GM19023 (cell line): Measurements from ENCODE around the gene HTATIP2.
"Not testable (repeated sequence)": the region's sequence is repeated elsewhere in the genome, so short reads cannot be mapped to it uniquely, and the experiment has no call there.

Experiments
- ATAC-seq: cut with Tn5 transposase; IDR thresholded peaks from one replicate; pipeline ENCODE4 v1.9.1; 2021; ENCODE audit warnings: mild to moderate bottlenecking, moderate library complexity; ENCODE audit not compliant: unreplicated experiment

Gene HTATIP2

GRCh38 chr11:20363500-20364340, at the start of gene HTATIP2:
TSS of gene HTATIP2 (plus strand) at chr11:20363714. CDS start at chr11:20364238, 524 bp downstream.
- peak; percentile 98 for ATAC-seq

- ATAC-seq, result no peak
Measured at GRCh38 chr11:20315800-20316199, 47.7 kb upstream of the HTATIP2 start.

- no peak for ATAC-seq
Measured at GRCh38 chr11:20321177-20321576, 42.3 kb upstream of the HTATIP2 start.

- no peak for ATAC-seq
Measured at GRCh38 chr11:20327377-20327935, 36.1 kb upstream of the HTATIP2 start.

GRCh38 chr11:20336056-20336455, 27.5 kb upstream of the HTATIP2 start:
- no peak for ATAC-seq

GRCh38 chr11:20337526-20338154, 25.9 kb upstream of the HTATIP2 start:
- ATAC-seq, result no peak

- ATAC-seq, result no peak
Measured at GRCh38 chr11:20342347-20343141, 21.0 kb upstream of the HTATIP2 start.

GRCh38 chr11:20351136-20351535, 12.4 kb upstream of the HTATIP2 start:
- no peak for ATAC-seq

GRCh38 chr11:20351751-20352262, 11.7 kb upstream of the HTATIP2 start:
- no peak for ATAC-seq

GRCh38 chr11:20353829-20354434, 9.6 kb upstream of the HTATIP2 start:
- ATAC-seq, result no peak

- no peak for ATAC-seq
Measured at GRCh38 chr11:20355221-20356219, 8.0 kb upstream of the HTATIP2 start.

GRCh38 chr11:20357150-20357549, 6.4 kb upstream of the HTATIP2 start:
- no peak for ATAC-seq

- ATAC-seq, result no peak
Measured at GRCh38 chr11:20360650-20361049, 2.9 kb upstream of the HTATIP2 start.

- no peak for ATAC-seq
Measured at GRCh38 chr11:20362481-20362880, 1.0 kb upstream of the HTATIP2 start.

- peak; percentile 22 for ATAC-seq
Measured at GRCh38 chr11:20363149-20363499, 390 bp upstream of the HTATIP2 start.

GRCh38 chr11:20364341-20364792, 853 bp downstream of the HTATIP2 start:
- ATAC-seq, result no peak

- ATAC-seq, result not testable (repeated sequence)
Measured at GRCh38 chr11:20365465-20365864, 2.0 kb downstream of the HTATIP2 start.

GRCh38 chr11:20367313-20367948, 3.9 kb downstream of the HTATIP2 start:
- ATAC-seq, result no peak

GRCh38 chr11:20368438-20368837, 4.9 kb downstream of the HTATIP2 start:
- ATAC-seq, result no peak
